Measurements from ENCODE around the gene SLC12A7.

- TF ChIP-seq POLR2A (IDR thresholded peaks at IDR 0.05): no peak
- no peak for TF ChIP-seq CTCF (IDR thresholded peaks at IDR 0.05)
- no peak for TF ChIP-seq EP300 (IDR thresholded peaks at IDR 0.05)
Observed at GRCh38 chr5:1043327-1043726, 68.5 kb downstream of the SLC12A7 start.

All from ovary (tissue), 3 donors.